Transverse colon (tissue), 4 donors: Measurements from ENCODE around the gene ZFHX3. TPM values are rescaled to one million over a fixed set of nuclear protein-coding genes. Genes with fewer than 3 reads are reported as not detected.

Experiments used
- DNase-seq: peaks from one replicate; pipeline ENCODE4 v3.0.0-alpha.2; 2019
- H3K27ac ChIP-seq, 4 donors: fragments of 200-600 bp; sonication (generic); 2 replicates each; pipeline ENCODE4 v1.5.1; 2016 to 2018; ENCODE audit warnings: inconsistent platforms in 4 of 4
- H3K27me3 ChIP-seq: fragments of 200-600 bp; sonication (generic); 2 replicates; pipeline ENCODE4 v1.5.1; 2017; ENCODE audit warnings: inconsistent platforms
- H3K36me3 ChIP-seq, 4 donors: fragments of 200-600 bp; sonication (generic); 2 replicates each; pipeline ENCODE4 v1.5.1; 2017 to 2019; ENCODE audit warnings: inconsistent platforms in 4 of 4
- H3K4me1 ChIP-seq, 4 donors: fragments of 200-600 bp; sonication (generic); 2 replicates each; pipeline ENCODE4 v1.5.1; 2017 to 2020; ENCODE audit warnings: inconsistent platforms in 4 of 4
- H3K4me3 ChIP-seq, 4 donors: fragments of 200-600 bp; sonication (generic); 1 replicate in 1 of 4; 2 replicates in 3 of 4; pipeline versions ENCODE4 v1.5.1 to v1.6.1; 2017 to 2019; ENCODE audit warnings: inconsistent platforms in 4 of 4
- H3K9me3 ChIP-seq, 2 donors: fragments of 200-600 bp; sonication (generic); 2 replicates each; pipeline ENCODE4 v1.5.1; 2017 to 2019; ENCODE audit warnings: inconsistent platforms in 2 of 2
- EP300 ChIP-seq: sonication (generic); formaldehyde crosslinking; IDR thresholded peaks from one replicate; pipeline ENCODE4 v1.6.1; 2017; ENCODE audit warnings: antibody characterized with exemption, low read depth
- POLR2A ChIP-seq: fragments of 450-650 bp; IDR thresholded peaks from one replicate; pipeline ENCODE4 v1.6.1; 2016; ENCODE audit warnings: antibody characterized with exemption, mild to moderate bottlenecking, moderate library complexity
- POLR2AphosphoS5 ChIP-seq, 3 donors: sonication (generic); formaldehyde crosslinking; IDR thresholded peaks; one replicate each; pipeline ENCODE4 v1.6.1; 2016; ENCODE audit warnings: antibody characterized with exemption in 3 of 3
- WGBS, 2 donors: methylation state at CpG; one replicate each; pipeline ENCODE4 v1.1.5; 2018; ENCODE audit warnings: low coverage in 1 of 2; 5-methylcytosine and 5-hydroxymethylcytosine counted together
- in situ Hi-C, 4 donors: fragments of 200-750 bp; cut with MboI; loops; one replicate each; pipeline versions ENCODE4 v1.15.0 to v1.15.1; 2017; ENCODE audit warnings: low sequenced_read_pairs in 3 of 4, low pct_ligation_motif_present in 1 of 4, low pct_unique_long_range_greater_than_20kb in 1 of 4
- intact Hi-C: fragments of 100-400 bp; cut with DNase I; formaldehyde crosslinking; loops from one replicate; pipeline ENCODE4 v1.15.1; 2023; ENCODE audit warnings: low total_unique reads
- total RNA-seq, 4 donors: library from RNA; depleted of rRNA; stranded (reverse); fragments of >200 nt; gene quantifications; one replicate each; pipeline ENCODE4 v1.1.0, GENCODE V29; 2016
- TF ChIP-seq, protein P1 (sequence below), 5 experiments: fragments of 200-600 bp in 3 of 5; fragments of 450-650 bp in 2 of 5; sonication (generic) in 3 of 5; IDR thresholded peaks; 1 replicate in 2 of 5; 2 replicates in 3 of 5; pipeline ENCODE4 v1.5.1; 2016 to 2017; ENCODE audit warnings: antibody characterized with exemption in 5 of 5, inconsistent platforms in 3 of 5, mild to moderate bottlenecking in 2 of 5, moderate library complexity in 1 of 5

ZFHX3 gene
- total RNA-seq, 4 donors from 2014 or later, result 12.3 to 23.7 (median 15.3) TPM

DNA sequence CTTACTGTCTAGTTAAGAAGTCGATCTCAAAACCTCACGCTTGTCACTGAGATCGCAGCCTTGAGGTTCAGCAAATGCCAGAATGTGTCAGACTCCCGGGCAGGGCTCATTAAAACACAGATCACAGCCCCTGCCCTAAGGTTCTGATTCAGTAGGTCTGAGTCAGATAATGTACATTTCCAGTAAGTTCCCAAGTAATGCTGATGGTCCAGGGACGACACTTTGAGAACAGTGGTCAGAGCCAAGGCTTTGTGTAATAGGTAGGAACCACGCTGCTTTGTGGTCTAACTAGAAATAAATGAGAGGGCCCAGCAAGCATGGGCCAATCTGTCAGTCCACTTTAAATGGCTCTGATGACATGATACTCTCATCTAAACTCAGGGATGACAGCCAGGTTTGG is 228.6 kb downstream of the ZFHX3 start:
- in situ Hi-C loops (no loop called here), intact Hi-C loops (no loop called here)
- H3K27ac ChIP-seq, result no peak overlapping the region
- 86% methylated on average over 6 of the region's 6 CpGs; no CpG with 5 or more reads in 1 of the 2 donors for WGBS, 2 donors
- H3K27me3 ChIP-seq, result no peaks in the 10 kb centered on the region
- peaks cover 0 to 5% (median 0%) of the 10 kb centered on the region in 4 donors for H3K4me1 ChIP-seq
- TF ChIP-seq POLR2AphosphoS5 (IDR thresholded peaks at IDR 0.05) (no peak), EP300 (no peak), POLR2A (no peak)
- TF ChIP-seq, protein P1, sequence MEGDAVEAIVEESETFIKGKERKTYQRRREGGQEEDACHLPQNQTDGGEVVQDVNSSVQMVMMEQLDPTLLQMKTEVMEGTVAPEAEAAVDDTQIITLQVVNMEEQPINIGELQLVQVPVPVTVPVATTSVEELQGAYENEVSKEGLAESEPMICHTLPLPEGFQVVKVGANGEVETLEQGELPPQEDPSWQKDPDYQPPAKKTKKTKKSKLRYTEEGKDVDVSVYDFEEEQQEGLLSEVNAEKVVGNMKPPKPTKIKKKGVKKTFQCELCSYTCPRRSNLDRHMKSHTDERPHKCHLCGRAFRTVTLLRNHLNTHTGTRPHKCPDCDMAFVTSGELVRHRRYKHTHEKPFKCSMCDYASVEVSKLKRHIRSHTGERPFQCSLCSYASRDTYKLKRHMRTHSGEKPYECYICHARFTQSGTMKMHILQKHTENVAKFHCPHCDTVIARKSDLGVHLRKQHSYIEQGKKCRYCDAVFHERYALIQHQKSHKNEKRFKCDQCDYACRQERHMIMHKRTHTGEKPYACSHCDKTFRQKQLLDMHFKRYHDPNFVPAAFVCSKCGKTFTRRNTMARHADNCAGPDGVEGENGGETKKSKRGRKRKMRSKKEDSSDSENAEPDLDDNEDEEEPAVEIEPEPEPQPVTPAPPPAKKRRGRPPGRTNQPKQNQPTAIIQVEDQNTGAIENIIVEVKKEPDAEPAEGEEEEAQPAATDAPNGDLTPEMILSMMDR (IDR thresholded peaks at IDR 0.05), result no peak
- no peaks in the 10 kb centered on the region for H3K36me3 ChIP-seq
- H3K4me3 ChIP-seq, result no peak overlapping the region
- DNase-seq, result no peak
- H3K9me3 ChIP-seq, result no peaks in the 10 kb centered on the region

DNA sequence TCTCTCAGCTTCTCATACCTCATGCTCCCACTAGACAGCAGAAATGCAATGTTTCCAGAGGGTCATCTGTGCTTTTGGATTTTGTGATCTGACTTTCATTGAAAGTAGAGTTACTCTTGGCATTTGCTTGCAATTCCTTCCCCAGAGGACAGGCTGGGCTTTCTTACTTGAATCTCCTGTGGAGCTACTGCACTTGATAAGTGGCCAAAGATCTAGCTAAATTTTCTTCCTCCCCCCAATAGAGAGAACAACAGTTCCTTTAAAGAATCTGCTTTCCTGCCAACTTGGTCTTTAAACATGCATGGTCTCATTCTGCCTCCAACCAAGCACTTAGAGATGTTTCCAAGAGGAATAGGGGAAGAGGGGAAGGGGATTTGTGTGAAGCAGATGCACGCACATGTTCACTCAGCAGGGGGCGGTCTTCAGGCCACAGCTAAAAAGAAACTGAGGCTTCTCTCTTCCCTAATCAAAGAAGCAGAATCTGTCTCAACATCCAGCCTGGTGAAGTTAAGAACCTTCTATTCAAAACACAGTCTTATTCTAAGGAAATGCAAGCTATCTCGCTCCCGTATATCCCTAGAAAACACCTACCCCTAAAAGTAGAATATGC is 229.6 kb downstream of the ZFHX3 start:
- no peak for DNase-seq
- intact Hi-C loops (no loop called here), in situ Hi-C loops (no loop called here)
- TF ChIP-seq POLR2A, result no peak
- TF ChIP-seq, protein P1 (IDR thresholded peaks at IDR 0.05), result no peak
- no peak for TF ChIP-seq EP300
- TF ChIP-seq POLR2AphosphoS5 (IDR thresholded peaks at IDR 0.05), result no peak
- Histone ChIP-seq H3K36me3 (no peaks in the 10 kb centered on the region), H3K27me3 (no peaks in the 10 kb centered on the region), H3K27ac (no peak overlapping the region), H3K4me1 (peaks cover 0 to 5% (median 0%) of the 10 kb centered on the region in 4 donors), H3K9me3 (no peaks in the 10 kb centered on the region), H3K4me3 (no peak overlapping the region)
- 93 to 95% methylated on average over 3 to 4 of the region's 4 CpGs for WGBS, 2 donors

DNA sequence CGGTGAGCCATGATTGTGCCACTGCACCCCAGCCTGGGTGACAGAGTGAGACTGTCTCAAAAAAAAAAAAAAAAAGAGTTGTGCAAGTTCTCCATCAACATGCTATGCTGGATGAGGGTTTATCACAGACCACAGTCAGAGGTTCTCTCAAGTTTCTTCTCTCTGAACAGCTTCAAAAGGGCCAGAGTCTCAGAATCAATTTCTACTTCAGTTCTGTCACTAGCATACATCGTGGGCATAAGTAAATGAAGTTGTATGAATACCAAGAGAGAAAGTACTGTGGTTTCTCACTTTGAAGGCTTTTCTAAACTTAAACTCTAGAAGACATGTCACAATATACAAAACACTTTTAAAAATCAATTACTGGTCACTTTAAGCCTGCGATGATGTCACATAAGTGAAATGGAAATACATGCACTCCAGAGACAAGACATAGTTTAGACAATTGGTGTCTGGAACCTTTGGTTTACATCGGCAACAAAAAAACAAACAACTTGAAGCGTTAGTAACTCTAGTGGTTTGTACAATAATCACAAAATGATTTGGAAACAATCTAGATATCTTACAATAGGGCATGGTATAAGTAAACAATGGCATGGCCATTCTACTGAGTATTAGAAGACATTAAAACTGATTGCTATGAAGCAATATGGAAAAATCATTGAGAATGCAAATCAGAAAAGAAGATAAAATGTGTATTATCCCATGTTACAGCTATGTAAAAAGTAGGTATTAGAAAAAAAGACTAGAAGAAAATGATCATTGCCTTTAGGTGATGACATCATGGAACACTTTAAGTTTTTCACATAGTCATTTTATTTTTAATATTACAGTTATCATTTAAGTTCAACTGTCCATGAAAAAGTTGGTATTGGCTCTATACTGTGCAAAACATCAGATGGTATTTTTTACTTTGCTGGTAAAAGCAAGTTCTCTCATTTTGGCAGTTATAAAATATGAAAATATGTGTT is 232.3 kb downstream of the ZFHX3 start:
- DNase-seq, result no peak
- Histone ChIP-seq H3K27me3 (no peaks in the 10 kb centered on the region), H3K9me3 (no peaks in the 10 kb centered on the region), H3K27ac (no peak overlapping the region), H3K4me3 (no peak overlapping the region), H3K36me3 (peaks cover 0 to 4% (median 0%) of the 10 kb centered on the region in 4 donors), H3K4me1 (peaks cover 0 to 5% (median 0%) of the 10 kb centered on the region in 4 donors)
- intact Hi-C loops, result no loop called here
- in situ Hi-C loops, result no loop called here
- TF ChIP-seq POLR2AphosphoS5 (IDR thresholded peaks at IDR 0.05), result no peak
- TF ChIP-seq POLR2A, result no peak
- TF ChIP-seq, protein P1 (IDR thresholded peaks at IDR 0.05), result no peak
- no peak for TF ChIP-seq EP300
- 63 to 81% methylated on average over 4 to 5 of the region's 5 CpGs for WGBS, 2 donors

DNA sequence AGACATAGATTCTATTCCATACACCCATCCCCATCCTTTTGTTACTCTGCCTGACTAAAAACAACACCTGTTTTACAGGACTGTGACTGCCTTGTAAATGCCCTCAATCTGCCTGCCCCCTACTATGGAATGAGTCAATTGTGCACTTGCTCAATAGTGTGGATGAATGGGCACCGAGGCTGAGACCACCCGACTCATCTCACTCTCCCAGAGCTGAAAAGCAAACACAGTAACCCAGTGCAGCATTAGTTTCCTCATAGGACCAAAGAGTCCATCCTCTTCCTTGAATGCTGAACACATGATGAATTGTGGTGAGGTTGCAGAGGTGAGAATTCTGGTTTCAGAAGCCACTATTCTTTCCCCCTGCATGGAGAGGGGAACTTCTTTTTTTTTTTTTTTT is 233.7 kb downstream of the ZFHX3 start:
- TF ChIP-seq POLR2A (no peak), POLR2AphosphoS5 (IDR thresholded peaks at IDR 0.05) (no peak), EP300 (no peak)
- TF ChIP-seq, protein P1 (IDR thresholded peaks at IDR 0.05), result no peak
- no peaks in the 10 kb centered on the region for H3K9me3 ChIP-seq
- intact Hi-C loops, result no loop called here
- H3K27ac ChIP-seq, result no peak overlapping the region
- 78% methylated on average over 2 of the region's 2 CpGs; no CpG with 5 or more reads in 1 of the 2 donors for WGBS, 2 donors
- in situ Hi-C loops, result no loop called here
- DNase-seq, result no peak
- H3K4me1 ChIP-seq, result peaks cover 0 to 6% (median 0%) of the 10 kb centered on the region in 4 donors
- H3K27me3 ChIP-seq, result no peaks in the 10 kb centered on the region
- H3K4me3 ChIP-seq, result no peak overlapping the region
- peaks cover 0 to 5% (median 0%) of the 10 kb centered on the region in 4 donors for H3K36me3 ChIP-seq
